ENCODE measurements around the gene KCNIP1.

The KCNIP1 gene

DNA sequence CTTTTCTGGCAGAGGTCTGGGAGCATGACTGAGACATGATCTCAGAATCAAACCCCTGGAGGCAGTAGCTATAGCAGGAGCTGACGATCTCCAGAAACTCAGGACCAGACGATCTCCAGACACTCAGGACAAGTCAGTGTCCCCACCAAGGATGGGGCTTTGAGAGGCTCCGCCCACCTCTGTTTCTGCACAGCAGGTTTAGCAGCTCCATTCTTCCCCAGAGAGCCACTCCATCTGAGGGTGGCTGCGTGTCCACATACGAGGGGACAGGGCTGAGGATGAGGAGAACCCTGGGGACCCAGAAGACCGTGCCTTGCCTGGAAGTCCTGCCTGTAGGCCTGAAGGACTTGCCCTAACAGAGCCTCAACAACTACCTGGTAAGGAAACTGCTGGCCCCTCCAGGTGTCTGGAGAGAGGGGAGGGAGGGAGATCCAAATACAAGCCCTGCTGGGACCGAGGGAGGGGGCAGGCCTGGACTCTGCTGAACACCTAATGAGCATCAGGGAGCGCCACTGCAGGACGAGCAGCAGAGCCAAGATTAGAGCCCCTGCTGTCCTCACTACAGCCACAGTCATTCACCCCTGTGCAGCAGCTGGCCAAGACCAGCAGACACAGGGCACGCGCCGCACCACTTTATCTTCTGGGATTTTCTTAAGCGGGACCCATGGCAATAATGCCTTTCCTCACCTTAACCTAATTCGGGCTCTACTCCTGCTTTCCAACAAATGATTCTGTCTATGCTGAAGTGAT lies 279.9 kb downstream of the KCNIP1 start, which contains the start of gene GABRP:
GABRP (plus strand) TSS at position 228 of the 750 bp plus-strand sequence. CDS start 4,891 bp downstream, outside the sequence.
- no peak for TF ChIP-seq CTCF (conservative IDR thresholded peaks at IDR 0.05)
- no peak within 1 kb of the TSS for H3K27ac ChIP-seq

DNA sequence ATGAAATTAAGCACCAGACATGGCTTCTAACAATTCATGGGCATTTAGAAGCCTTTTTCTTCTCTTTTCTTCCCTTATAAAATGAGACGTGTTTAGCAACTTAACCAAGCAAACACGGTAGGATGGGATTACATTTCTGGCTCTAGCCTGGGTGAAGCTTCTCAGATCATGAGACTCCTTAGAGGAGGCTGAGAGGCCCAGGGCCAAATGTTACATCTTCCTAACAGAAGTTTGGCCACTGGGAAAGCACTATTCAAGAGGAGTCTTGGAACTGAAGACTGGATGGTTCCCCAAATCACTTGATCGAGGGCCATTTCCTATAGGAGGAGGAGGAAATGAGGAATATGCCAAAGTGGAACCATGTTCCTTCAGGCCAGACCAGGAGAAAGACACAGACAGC lies 281.6 kb downstream of the KCNIP1 start:
- TF ChIP-seq CTCF (conservative IDR thresholded peaks at IDR 0.05), result no peak
- no peak overlapping the region for H3K27ac ChIP-seq
